GM21786 (cell line): ENCODE measurements around the gene SLC15A5.

Source experiments
- ATAC-seq: cut with Tn5 transposase; IDR thresholded peaks from one replicate; pipeline ENCODE4 v1.9.1; 2021; ENCODE audit not compliant: unreplicated experiment

The SLC15A5 gene, protein sequence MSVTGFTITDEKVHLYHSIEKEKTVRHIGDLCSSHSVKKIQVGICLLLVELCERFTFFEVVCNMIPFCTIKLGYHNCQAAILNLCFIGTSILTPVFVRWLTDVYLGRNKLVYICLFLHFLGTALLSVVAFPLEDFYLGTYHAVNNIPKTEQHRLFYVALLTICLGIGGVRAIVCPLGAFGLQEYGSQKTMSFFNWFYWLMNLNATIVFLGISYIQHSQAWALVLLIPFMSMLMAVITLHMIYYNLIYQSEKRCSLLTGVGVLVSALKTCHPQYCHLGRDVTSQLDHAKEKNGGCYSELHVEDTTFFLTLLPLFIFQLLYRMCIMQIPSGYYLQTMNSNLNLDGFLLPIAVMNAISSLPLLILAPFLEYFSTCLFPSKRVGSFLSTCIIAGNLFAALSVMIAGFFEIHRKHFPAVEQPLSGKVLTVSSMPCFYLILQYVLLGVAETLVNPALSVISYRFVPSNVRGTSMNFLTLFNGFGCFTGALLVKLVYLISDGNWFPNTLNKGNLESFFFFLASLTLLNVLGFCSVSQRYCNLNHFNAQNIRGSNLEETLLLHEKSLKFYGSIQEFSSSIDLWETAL

DNA sequence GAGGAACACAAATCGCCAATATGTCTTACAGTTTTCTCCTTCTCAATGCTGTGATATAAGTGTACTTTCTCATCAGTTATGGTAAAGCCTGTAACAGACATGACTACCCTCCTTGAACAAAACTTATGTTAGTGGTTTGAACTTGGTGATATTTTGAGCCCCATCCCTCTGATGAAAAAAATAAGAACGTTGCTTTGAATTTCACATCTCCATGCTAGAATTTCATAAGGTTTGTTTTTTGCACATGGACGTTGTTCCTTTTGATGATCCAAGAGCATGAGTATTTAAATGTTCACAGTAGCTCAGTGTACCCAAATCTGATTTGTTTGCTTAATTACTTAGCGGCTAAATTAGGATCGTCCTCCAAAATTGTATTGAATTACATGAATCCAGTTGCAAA lies at the start of gene SLC15A5:
SLC15A5 (minus strand) TSS at position 101 of the 400 bp plus-strand sequence; CDS start at position 101, 0 bp downstream.
- no peak for ATAC-seq

DNA sequence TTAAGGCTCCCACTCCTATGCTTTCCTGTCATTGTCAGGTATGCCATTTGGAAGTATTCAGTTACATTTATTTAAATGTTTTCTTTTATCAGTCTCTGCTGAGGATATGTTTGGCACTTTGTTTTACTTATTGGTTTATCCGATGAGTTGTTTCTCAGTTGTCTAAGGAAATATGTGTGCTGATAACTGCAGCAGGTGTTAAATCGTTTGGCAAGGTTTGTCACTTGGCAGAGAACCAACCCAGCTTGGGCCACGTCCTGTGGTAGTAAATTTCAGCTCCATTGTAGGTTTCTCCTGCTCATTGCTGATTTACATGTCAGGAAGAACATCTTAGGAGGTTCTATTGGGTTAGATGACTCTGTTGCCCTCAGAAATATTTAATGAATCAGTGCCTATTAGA lies 47.9 kb upstream of the SLC15A5 start:
- ATAC-seq: no peak

DNA sequence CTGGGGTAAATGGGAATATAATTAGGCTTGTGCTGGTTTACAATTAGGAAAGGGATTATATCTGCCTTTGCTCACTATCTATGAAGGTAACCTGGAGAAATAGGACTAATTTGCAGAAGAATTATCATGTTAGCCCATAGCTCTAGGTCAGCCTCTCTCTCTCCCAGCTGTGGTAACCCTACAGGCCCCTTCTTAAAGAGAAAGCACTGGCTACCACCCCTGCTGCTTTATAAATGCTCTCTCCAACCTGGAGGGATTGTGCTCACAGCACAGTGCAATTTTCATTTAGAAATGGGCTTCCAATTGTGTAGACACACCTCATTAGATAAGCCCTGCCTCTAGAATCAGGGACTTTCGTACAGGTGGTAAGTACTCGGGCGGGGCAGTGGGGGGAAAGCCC lies 47.3 kb upstream of the SLC15A5 start:
- no peak for ATAC-seq

DNA sequence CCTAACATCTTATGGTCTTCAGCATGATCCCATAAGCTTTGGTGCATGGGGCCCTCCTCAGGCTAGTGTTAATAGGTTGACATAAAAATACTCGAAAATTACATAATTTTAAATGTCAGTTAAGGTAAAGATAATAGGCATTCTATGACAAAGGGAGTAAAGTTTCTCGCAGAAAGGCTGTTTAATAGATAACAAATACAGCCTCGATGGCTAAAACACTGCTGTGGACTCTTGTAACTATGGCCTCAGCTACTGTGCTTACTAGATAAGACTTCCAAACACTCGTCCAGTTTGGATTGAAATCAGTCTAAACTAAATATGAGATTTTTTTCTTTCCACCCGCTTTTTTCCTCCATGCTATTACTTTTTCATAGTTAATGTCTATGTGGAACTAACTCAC lies 46.8 kb upstream of the SLC15A5 start:
- ATAC-seq: no peak

DNA sequence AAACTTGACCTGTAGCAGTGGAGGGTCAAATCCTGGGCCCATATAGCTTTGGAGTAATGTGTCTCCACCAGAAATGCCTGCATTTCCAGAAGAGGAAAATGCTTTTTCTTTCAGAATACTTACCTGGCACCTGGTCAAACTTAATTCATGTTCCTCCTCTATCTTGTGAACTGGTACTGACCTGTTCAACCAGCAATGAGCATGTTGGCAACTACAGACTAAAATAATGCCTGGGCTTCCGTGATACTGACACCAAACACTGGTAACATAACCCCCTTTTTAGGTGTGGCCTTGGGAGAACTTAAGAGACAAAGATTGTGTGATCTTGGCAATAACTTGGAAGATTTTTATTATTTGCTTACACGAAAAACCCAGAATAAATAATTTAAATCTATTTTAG lies 46.2 kb upstream of the SLC15A5 start:
- ATAC-seq: no peak

DNA sequence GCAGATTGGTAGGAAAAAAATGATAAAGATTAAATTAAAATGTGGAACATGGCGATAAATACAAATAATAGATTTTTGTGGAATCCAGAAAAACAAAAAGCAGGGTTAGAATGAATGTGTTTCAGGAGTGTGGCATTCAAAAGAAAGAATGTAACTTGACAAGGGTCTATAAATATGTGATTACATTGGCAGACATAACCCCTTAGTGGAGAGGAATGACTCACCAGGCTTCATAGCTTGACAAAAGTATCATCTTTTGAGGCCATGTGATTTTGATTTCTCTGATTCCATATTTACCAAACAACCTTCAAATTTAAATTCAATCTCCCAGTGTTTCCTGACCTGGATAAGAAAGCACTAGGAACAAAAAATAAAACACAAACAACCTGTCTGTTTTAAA lies 45.5 kb upstream of the SLC15A5 start:
- ATAC-seq: no peak

DNA sequence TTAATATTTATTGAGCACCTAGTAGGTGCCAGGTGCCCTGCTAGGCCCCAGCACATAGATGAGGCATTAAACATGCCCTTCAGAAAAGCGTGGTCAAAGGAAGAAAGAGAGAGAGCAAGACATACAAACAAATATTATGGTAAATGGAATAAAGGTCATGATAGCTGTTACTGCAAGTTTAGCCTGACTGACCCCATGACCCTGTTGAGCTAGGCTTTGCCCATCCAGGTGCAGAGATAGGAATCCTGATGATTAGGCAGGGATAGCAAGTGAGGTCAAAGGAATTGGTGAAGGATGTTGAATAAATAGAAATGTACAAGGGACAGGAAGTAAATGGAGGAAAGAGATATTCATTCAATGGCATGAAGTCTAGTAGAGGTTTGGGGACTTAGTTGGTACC lies 33.4 kb upstream of the SLC15A5 start:
- no peak for ATAC-seq

DNA sequence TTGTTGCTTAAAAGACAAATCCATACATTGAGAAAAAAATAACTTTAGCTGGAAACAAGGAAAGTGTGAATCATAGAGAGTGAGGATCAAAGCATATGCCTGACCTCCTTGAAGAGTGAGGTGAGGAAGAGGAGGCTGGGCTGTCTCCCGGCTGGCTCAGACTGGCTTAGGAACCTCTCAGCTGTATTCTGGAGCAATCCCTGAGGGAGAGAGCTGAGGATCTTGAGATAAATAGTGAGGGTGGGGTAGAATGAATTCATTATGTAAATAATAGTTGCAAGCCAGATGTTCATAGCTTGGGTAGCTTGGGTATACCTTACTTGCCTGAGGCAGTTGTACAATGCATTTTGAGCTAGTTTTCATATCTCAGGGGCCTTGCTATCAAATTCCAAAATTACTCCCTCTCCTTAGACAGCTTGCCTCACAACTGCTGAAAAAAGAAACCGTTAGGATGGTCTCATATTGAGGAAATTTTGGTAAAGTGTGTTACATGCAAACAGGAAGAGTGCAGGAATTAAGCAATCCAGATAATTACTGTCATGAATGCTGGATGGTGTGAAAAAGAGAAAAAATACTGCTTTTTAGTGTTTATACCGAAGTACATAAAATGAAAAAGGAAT lies 30.5 kb upstream of the SLC15A5 start:
- no peak for ATAC-seq

DNA sequence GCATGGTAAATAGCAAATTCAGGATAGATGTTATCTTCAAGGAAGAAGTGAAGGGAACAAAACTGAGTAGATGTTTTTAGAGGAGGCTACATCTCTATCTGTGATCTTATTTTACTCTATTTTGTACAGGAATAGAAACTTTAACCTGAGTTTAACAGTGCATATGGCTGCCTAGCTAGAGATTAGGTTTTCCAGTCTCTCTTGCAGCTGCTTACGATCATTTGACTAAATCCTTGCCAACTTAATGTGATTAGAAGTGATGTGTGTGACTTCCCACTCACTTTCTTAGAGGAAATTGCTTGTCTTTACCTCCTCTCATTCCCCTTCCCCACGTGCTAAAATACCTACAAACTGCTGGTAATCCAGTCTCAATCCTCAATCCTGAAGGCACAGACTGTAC lies 26.5 kb upstream of the SLC15A5 start:
- ATAC-seq: no peak

DNA sequence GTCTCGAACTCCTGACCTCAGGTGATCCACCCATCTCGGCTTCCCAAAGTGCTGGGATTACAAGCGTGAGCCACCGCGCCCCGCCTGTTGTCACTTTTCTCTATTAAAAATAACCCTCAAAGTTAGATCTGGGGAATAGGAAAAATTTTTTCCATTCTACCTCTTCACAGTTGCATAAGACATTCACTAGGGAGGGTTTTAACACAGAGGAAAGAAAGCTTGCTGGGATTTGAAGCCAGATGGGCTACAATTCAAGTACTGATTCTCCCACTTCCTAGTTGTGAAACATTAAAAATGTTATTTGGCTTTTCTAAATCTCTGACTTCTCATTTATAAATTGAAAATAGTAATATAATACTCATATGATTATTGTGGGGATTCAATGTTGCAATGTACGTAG lies 23.3 kb upstream of the SLC15A5 start:
- ATAC-seq: no peak

DNA sequence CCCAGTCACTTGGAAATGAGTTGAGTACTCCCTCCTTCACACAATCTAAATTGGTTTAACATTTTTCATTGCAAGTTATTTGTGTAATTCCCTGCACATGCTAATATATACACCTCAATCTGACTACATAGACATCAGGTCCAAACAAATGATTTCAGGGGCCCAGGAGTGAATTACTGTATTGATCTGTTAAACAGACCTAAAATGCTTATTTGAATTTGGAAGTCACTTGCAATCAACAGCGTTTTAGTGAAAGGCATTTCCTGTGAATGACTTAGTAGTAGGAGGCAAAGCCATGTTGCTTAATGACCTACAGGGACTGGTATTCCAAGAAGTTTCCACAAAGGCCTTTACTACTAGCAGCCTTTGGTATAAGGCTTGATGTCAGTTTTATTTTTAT lies 22.6 kb upstream of the SLC15A5 start:
- no peak for ATAC-seq

DNA sequence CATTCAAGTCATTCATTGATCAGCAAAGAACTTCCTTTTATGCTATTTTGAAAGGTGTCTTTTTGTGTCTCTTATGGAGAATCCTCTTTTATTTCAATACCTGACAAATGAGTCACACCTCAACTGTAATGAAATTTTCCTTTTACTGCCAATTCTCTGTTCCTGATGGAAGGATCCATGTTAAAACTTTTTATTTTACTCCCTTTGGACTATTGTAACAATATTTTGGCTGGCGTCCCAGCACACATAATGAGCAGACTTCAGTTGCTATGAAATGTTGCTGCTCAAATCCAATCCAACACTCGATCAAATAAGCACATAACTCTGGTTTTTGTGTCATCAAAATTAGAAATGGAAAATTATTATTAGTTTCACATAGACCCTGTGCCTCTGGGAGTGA lies 21.9 kb upstream of the SLC15A5 start:
- ATAC-seq: no peak

DNA sequence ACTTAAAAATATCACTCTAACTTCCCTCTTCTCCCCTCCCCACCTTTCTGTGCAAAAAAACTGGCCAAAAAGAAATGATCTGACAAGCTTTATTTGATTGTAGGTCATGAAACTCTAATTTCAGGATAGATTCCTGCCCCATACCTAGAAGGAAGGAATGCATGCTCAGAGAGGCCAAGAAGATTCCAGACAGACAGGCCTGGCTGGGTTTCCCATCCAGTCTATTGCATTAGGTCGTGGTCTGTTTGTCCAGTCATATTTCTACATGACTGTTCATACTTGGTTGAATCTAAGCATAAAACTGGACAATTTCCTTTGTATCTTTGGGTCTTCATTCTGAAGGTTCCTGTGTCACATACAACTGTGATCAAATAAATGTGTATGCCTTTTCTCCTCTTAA lies 20.0 kb upstream of the SLC15A5 start:
- no peak for ATAC-seq

DNA sequence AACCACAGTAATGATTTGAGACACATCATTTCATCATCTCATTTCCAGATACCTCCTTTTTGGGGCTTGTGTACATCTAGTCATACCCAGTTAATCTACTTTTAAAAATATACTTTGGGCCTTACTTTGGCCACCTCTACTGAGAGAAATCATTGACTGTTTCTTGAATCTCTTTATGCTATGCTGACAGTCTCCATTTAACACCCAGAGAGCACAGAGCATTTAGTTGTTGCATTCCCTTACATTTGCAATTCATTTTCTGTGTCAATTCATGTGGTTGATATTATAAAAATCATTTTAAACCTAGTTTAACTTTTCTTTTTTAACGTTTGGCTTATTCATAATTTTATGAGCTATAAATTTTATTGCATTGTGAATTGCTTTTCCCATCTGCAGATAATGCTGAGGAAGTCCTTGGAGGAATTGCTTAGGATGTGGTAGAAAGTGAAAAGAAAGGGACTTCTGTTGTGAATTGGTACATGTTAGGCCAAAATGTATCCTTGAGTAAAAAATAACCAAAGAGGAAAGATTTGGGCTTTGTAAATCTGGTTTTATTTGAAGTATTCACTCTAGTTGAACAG lies 17.0 kb upstream of the SLC15A5 start:
- no peak for ATAC-seq

DNA sequence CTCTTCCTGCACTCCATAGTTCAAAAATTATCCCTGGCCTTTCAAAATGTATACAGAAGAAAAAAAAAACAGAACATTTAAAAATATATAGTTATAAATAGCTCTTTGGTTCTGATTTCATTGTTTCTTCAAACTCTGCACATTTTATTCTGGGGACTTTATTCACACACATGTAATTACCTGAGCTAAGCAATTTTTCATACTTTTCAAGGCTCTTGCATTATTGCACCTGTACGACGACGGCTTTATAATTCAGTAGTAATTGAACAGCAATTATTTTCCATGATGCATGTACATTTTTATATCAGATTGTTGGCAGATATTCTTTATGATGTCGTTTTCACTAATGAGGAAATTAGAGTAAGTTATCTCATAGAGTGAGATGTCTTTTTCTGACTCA lies 13.5 kb upstream of the SLC15A5 start:
- no peak for ATAC-seq

DNA sequence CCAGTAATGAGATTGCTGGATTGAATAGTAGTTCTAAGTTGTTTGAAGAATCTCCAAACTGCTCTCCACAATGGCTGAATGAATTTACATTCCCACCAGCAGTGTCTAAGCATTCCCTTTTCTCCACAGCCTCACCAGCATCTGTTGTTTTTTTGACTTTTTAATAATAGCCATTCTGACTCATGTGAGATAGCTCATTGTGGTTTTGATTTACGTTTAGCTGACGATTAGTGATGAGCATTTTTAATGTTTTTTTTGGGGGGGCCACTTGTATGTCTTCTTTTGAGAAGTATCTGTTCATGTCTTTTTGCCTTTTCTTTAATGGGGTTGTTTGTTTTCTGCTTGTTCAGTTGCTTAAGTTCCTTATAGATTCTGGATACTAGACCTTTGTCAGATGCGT lies 8.1 kb upstream of the SLC15A5 start:
- ATAC-seq: no peak

DNA sequence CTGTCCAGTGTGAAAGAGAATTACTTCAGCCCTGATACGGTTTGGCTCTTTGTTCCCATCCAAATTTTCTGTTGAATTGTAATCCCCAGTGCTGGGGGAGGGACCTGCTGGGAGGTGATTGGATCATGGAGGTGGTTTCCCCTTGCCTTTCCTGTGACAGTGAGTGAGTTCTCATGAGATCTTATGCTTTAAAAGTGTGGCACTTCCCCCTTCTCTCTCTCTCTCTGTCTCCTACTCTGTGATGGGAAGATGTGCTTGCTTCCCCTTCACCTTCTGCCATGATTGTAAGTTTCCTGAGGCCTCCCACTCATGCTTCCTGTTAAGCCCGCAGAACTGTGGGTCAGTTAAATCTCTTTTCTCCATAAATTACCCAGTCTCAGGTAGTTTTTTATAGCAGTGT lies 5.5 kb upstream of the SLC15A5 start:
- ATAC-seq: no peak

DNA sequence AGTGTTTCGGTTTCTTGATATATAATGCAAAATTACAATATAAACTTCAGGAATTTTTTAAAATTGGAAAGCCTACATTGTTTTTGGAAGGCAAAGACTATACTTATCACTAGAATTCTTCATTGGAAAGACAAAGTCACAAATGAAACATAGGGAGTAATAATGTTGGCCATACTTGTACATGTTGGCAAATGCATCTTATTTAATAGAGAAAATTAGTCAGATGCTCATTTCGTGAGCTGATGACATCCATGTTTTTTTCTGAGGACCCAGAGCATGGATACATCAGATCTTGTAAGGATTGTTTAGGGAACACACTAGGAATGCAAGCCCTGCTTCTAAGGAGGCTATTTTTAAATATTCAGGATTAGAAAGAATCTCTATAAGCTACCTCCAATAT lies 4.6 kb upstream of the SLC15A5 start:
- ATAC-seq: no peak

DNA sequence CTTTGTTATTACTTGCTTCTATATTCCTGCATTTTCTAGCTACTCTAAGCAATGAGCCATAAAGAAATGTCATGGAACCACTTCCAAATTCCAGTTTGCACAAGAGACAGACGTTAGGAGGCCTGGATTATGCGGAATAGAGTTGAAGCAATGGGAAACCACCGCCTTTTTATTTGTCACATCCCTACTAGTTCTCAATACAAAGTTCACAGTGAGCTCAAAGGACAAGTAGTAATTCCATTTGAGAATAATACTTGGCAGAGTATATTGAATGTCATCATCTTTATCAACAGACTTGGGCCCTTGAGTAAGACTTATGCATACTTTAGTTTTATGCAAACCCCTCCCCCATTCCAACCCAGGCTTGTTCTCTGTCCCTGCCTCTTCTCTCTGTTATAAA lies 3.7 kb upstream of the SLC15A5 start:
- no peak for ATAC-seq

DNA sequence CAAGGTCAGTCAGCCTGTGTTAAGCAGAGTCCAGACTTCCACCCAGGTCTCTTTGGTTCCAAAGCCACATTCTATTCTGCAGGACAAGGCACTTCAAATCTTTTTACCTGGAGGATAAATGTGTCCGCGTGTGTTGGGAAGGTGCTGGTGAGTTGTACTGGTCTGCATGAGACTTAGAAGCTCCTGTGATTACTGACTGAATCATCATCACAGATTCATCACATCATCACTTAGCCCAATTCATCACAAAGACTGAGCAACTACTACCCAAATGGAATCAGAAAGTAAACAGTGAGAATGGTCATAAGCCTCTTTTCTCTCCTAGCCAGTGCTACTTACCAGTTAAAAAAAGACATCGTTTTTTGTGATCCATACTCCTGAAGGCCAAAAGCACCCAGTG lies 5.3 kb downstream of the SLC15A5 start:
- no peak for ATAC-seq

DNA sequence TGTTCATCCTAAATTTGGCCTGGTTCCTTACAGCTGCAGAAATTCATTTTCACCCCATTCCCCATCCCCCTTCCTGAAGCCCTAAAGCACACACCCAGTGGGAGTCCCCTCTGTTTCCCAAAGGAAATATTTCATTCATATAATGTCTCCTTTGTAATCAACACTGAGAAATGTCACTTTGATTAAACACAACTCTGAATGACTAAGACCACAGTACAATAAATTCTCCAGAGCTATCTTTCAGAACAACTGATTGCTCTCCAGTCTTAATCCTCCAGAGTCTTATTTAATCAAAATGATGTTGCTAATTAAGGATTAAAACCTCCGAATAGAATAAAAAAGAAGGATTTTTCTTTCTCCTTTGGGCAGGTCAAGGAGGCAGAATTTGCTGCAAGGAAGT lies 6.4 kb downstream of the SLC15A5 start:
- ATAC-seq: no peak

DNA sequence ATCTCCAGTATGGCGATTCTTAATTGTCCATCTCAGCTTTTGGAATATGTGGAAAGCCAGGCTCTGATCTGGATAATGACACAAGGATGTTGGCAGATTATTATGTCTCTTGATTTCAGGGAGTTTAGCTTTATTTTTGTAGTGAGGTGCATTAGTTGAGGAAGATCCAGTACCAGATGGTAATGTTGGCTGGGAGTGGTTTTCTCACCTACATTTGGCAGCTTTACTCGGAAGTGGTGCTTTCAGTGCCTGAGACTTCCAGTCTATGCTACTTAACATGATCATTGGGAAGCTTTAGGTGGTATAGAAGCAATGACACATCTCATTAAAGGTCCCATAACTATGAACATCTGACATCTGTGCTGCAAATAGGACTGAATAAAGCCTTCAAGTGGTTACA lies 7.5 kb downstream of the SLC15A5 start:
- ATAC-seq: no peak
